Ureter (tissue), 1 donor: ENCODE data around the gene NINL. TPM values are rescaled to one million over a fixed set of nuclear protein-coding genes. Genes with fewer than 3 reads are reported as not detected.

ENCODE experiments used
- DNase-seq: peaks from one replicate; pipeline ENCODE4 v3.0.0-alpha.2; 2020; ENCODE audit warnings: low spot score
- total RNA-seq: library from RNA; stranded (reverse); gene quantifications from one replicate; pipeline ENCODE4 v1.2.4, GENCODE V29; 2023
- donor health status: DM: yes; HTN: yes; CAD: no.

Gene NINL
- total RNA-seq, 1 donor from 2014 or later: 11.3 TPM

- no peak for DNase-seq
Measured at GRCh38 chr20:25464501-25465242, 120.7 kb downstream of the NINL start.

- DNase-seq: no peak
Measured at GRCh38 chr20:25461786-25462545, 123.4 kb downstream of the NINL start.

- DNase-seq: no peak
Measured at GRCh38 chr20:25461281-25461650, 124.1 kb downstream of the NINL start.

GRCh38 chr20:25460566-25461280, 124.6 kb downstream of the NINL start:
- no peak for DNase-seq

GRCh38 chr20:25459916-25460535, 125.3 kb downstream of the NINL start:
- no peak for DNase-seq

- no peak for DNase-seq
Measured at GRCh38 chr20:25459111-25459830, 126.1 kb downstream of the NINL start.

- DNase-seq: peak; percentile 37
Measured at GRCh38 chr20:25457886-25458680, 127.2 kb downstream of the NINL start.

- no peak for DNase-seq
Measured at GRCh38 chr20:25454153-25454900, 131.0 kb downstream of the NINL start.

- no peak for DNase-seq
Measured at GRCh38 chr20:25453035-25453810, 132.1 kb downstream of the NINL start.

- no peak for DNase-seq
Measured at GRCh38 chr20:25452333-25452732, 133.0 kb downstream of the NINL start.

GRCh38 chr20:25447671-25448070, 137.7 kb downstream of the NINL start:
- no peak for DNase-seq

GRCh38 chr20:25444556-25444955, 140.8 kb downstream of the NINL start:
- DNase-seq: no peak

GRCh38 chr20:25439328-25439727, 146.0 kb downstream of the NINL start:
- DNase-seq: no peak

GRCh38 chr20:25437153-25437581, 148.2 kb downstream of the NINL start:
- no peak for DNase-seq

- no peak for DNase-seq
Measured at GRCh38 chr20:25424536-25424935, 160.8 kb downstream of the NINL start.

GRCh38 chr20:25422032-25422431, 163.3 kb downstream of the NINL start:
- no peak for DNase-seq

- DNase-seq: no peak
Measured at GRCh38 chr20:25421102-25421501, 164.2 kb downstream of the NINL start.

- no peak for DNase-seq
Measured at GRCh38 chr20:25418776-25419175, 166.6 kb downstream of the NINL start.

- DNase-seq: no peak
Measured at GRCh38 chr20:25408890-25409289, 176.4 kb downstream of the NINL start.
